ENCODE data around the gene FILIP1. TPM values are rescaled to one million over a fixed set of nuclear protein-coding genes. Genes with fewer than 3 reads are reported as not detected.

FILIP1 gene
- 2.4 and 4.1 TPM in 2 replicates for total RNA-seq (2014; rRNA removed; shearing (Covaris generic))

- Histone ChIP-seq H3K4me1 (replicated peaks) (no peaks in the 10 kb centered on the region), H3K36me3 (no peaks in the 10 kb centered on the region), H3K27me3 (replicated peaks) (no peaks in the 10 kb centered on the region), H3K27ac (no peak within 1 kb of the TSS), H3K9me3 (replicated peaks) (no peaks in the 10 kb centered on the region), H3K4me3 (no peak within 1 kb of the TSS)
- DNase-seq (ENCODE audit: low read depth in 1 of 2, low spot score in 2 of 2), result peak in 1 of 2 experiments; percentile 7
These were observed at the start of gene FILIP1 for GRCh38 chr6:75493400-75494064. FILIP1 (minus strand) TSS chr6:75493800; CDS start chr6:75414972, 78,828 bp downstream.

- no peak overlapping the region for H3K4me3 ChIP-seq
- DNase-seq (ENCODE audit: low read depth in 1 of 2, low spot score in 2 of 2), result no peak
- H3K36me3 ChIP-seq, result no peaks in the 10 kb centered on the region
- no peaks in the 10 kb centered on the region for H3K9me3 ChIP-seq (replicated peaks)
- H3K4me1 ChIP-seq (replicated peaks), result no peaks in the 10 kb centered on the region
- H3K27ac ChIP-seq, result no peak overlapping the region
- no peaks in the 10 kb centered on the region for H3K27me3 ChIP-seq (replicated peaks)
These were observed 49.7 kb upstream of the FILIP1 start for GRCh38 chr6:75543311-75543710.

DNA sequence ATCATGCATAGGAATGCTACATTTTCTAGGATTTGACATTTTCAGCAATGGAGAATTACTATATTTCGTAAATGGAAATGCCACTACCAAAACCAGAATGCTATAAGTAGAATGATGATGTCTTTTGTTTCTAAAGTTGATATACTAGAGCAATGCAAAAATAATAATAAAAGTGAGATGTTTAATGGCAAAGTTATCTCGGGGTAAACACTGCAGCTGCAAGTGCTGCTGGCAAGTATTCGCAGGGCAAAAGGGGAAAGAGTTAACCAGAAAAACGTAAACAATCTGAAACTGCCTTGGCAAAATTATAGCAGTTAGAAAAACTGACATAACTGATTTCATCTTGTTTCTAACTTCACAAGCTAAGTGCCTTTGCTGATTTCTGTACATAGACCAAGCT, 45.5 kb upstream of the FILIP1 start:
- no peak for DNase-seq (ENCODE audit: low read depth in 1 of 2, low spot score in 2 of 2)
- Histone ChIP-seq H3K27ac (no peak overlapping the region), H3K9me3 (replicated peaks) (no peaks in the 10 kb centered on the region; the same call in 1 of the 2 replicates), H3K4me3 (no peak overlapping the region), H3K27me3 (replicated peaks) (no peaks in the 10 kb centered on the region), H3K36me3 (no peaks in the 10 kb centered on the region), H3K4me1 (replicated peaks) (no peaks in the 10 kb centered on the region)

- no peaks in the 10 kb centered on the region for H3K27me3 ChIP-seq (replicated peaks)
- peaks cover 29% of the 10 kb centered on the region for H3K4me1 ChIP-seq (replicated peaks)
- H3K4me3 ChIP-seq, result no peak overlapping the region
- DNase-seq (ENCODE audit: low read depth in 1 of 2, low spot score in 2 of 2), result peak; percentile 57 to 85
- no peaks in the 10 kb centered on the region for H3K36me3 ChIP-seq
- no peaks in the 10 kb centered on the region; the same call in 1 of the 2 replicates for H3K9me3 ChIP-seq (replicated peaks)
- no peak overlapping the region; the same call in 1 of the 2 replicates for H3K27ac ChIP-seq
These were observed 38.9 kb upstream of the FILIP1 start for GRCh38 chr6:75532521-75532920.

DNA sequence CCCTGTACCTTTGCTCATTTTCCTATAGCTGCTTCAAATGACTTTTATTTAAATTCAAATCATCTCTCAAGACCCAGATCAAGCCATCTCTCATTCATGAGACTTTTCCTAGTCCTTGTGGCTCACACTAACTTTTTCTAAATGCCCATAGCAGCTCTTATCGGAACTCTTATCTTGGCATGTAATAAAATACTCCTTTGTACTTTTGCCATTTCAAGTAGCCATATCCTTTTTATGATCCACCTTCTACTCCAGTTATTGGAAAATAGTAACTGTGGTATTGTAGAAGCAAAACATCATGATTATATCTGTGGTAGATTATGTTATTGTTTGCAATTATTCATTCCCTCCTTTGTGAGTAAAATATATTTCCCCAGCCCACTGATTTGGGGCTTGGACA, 37.6 kb upstream of the FILIP1 start:
- Histone ChIP-seq H3K4me1 (replicated peaks) (peaks cover 29% of the 10 kb centered on the region), H3K27ac (no peak overlapping the region), H3K36me3 (no peaks in the 10 kb centered on the region), H3K4me3 (no peak overlapping the region), H3K9me3 (replicated peaks) (no peaks in the 10 kb centered on the region; the same call in 1 of the 2 replicates), H3K27me3 (replicated peaks) (no peaks in the 10 kb centered on the region)
- no peak for DNase-seq (ENCODE audit: low read depth in 1 of 2, low spot score in 2 of 2)

GRCh38 chr6:75530696-75531095, 37.1 kb upstream of the FILIP1 start:
- H3K4me1 ChIP-seq (replicated peaks), result peaks cover 29% of the 10 kb centered on the region
- DNase-seq (ENCODE audit: low read depth in 1 of 2, low spot score in 2 of 2), result peak in 1 of 2 experiments; percentile 9

DNA sequence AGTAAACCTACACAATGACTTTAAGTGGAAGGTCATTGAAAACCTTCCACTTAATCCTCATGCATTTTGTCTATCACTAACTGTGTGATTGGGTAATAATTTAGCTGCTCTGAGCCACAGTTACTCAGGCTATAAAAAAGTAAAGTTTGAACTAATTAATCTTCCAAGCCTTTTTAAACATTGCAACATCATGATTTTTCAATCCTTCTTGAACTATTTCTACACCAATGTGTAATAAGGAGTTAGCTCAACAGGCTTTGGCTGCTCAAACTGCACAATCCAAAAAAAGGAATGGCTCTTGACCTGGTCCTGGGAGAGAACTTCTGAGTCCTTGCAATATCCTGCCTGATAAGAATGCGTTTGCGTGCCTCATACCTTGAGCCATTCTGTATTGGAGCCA, 34.8 kb upstream of the FILIP1 start:
- Histone ChIP-seq H3K9me3 (replicated peaks) (no peaks in the 10 kb centered on the region), H3K27me3 (replicated peaks) (no peaks in the 10 kb centered on the region), H3K27ac (no peak overlapping the region), H3K36me3 (no peaks in the 10 kb centered on the region), H3K4me1 (replicated peaks) (peaks cover 43% of the 10 kb centered on the region), H3K4me3 (no peak overlapping the region)
- no peak for DNase-seq (ENCODE audit: low read depth in 1 of 2, low spot score in 2 of 2)

More at GRCh38 chr6:75530696-75531095, 37.1 kb upstream of the FILIP1 start:
- no peaks in the 10 kb centered on the region for H3K27me3 ChIP-seq (replicated peaks)
- H3K9me3 ChIP-seq (replicated peaks), result no peaks in the 10 kb centered on the region; the same call in 1 of the 2 replicates
- H3K27ac ChIP-seq, result no peak overlapping the region
- H3K36me3 ChIP-seq, result no peaks in the 10 kb centered on the region
- H3K4me3 ChIP-seq, result no peak overlapping the region

- no peak overlapping the region for H3K27ac ChIP-seq
- DNase-seq (ENCODE audit: low read depth in 1 of 2, low spot score in 2 of 2), result peak; percentile 56 to 61
- H3K27me3 ChIP-seq (replicated peaks), result no peaks in the 10 kb centered on the region
These were observed 33.0 kb upstream of the FILIP1 start for GRCh38 chr6:75526502-75527127.

DNA sequence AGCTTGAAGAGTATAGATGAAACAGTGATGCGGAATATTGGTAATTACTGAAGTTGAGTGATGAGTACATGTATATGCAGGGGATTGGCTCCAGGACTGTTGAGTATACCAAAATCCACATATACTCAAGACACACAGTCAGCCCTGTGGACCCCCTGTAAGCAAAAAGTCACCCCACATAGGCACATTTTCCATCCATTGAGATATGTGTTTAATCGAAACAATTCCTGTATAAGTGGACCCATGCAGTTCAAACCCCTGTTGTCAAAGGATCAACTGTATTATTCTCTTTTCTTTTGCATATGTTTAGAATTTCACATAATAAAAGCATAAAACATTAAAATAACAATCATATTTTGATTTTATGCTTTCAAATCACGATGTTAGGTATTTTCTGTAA, 32.1 kb upstream of the FILIP1 start:
- Histone ChIP-seq H3K27ac (no peak overlapping the region), H3K4me1 (replicated peaks) (peaks cover 22% of the 10 kb centered on the region), H3K9me3 (replicated peaks) (no peaks in the 10 kb centered on the region), H3K36me3 (no peaks in the 10 kb centered on the region), H3K27me3 (replicated peaks) (no peaks in the 10 kb centered on the region), H3K4me3 (no peak overlapping the region)
- no peak for DNase-seq (ENCODE audit: low read depth in 1 of 2, low spot score in 2 of 2)

More at GRCh38 chr6:75526502-75527127, 33.0 kb upstream of the FILIP1 start:
- Histone ChIP-seq H3K4me1 (replicated peaks) (peaks cover 31% of the 10 kb centered on the region), H3K36me3 (no peaks in the 10 kb centered on the region), H3K4me3 (no peak overlapping the region), H3K9me3 (replicated peaks) (no peaks in the 10 kb centered on the region)

DNA sequence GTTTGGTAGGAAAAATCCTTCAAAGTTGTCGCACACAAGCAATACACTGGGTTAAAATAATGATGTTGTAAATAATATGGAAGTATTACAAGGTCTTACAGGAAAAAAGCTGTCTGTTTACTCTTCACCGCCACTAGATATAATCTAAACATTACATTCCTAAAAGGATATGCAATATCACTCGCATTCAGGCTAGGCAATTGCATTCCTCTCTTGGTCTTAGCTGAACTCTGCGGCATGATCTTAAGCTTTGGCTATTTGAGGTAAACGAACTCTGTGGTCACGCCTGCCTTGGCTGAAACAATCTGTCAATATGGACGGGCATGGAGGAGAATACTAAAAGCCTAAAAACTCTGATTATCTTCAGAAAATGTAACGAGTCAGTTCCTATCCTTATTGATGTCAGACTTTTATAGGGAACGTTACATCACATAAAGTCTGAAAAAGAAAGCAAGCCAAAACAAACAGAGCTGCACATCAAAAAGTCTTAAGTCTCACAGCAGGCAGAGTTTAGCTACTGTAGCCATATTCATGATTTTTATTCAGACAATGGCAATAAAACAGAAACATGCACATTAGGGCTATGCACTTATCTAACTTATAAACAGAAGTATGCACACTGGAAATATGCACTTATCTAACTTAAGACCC, 30.8 kb upstream of the FILIP1 start:
- peak; percentile 86 to 92 for DNase-seq (ENCODE audit: low read depth in 1 of 2, low spot score in 2 of 2)
- Histone ChIP-seq H3K27me3 (replicated peaks) (no peaks in the 10 kb centered on the region), H3K4me3 (peak overlapping the region; percentile 3; the same call in 1 of the 2 replicates), H3K9me3 (replicated peaks) (no peaks in the 10 kb centered on the region), H3K27ac (peak overlapping the region; percentile 70), H3K4me1 (replicated peaks) (peaks cover 17% of the 10 kb centered on the region), H3K36me3 (no peaks in the 10 kb centered on the region)

DNA sequence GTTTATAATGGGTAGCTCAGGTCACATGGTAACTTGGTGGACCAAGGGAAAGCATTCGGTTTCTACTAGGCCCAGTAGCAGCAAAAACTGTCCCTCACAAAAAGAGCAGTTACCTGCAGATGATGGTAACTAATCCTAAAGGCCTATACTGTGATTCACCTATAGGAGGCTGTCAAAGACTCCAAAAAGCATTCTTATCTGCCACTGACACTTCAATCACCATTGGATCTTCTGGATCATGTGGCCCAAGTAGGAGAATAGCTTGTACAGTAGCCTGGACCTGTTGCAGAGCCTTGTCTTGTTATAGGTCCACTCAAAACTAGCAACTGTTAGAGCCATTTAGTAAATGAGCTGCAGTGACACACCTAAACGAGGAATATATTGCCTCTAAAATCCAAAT, 23.2 kb upstream of the FILIP1 start:
- Histone ChIP-seq H3K36me3 (no peaks in the 10 kb centered on the region), H3K9me3 (replicated peaks) (no peaks in the 10 kb centered on the region), H3K4me3 (no peak overlapping the region), H3K27ac (no peak overlapping the region), H3K4me1 (replicated peaks) (no peaks in the 10 kb centered on the region), H3K27me3 (replicated peaks) (no peaks in the 10 kb centered on the region)
- DNase-seq (ENCODE audit: low read depth in 1 of 2, low spot score in 2 of 2), result no peak

GRCh38 chr6:75512591-75512990, 19.0 kb upstream of the FILIP1 start:
- no peak overlapping the region for H3K27ac ChIP-seq
- H3K9me3 ChIP-seq (replicated peaks), result 0 out of 2 replicates have a peak, but pooled peaks cover 3% of the 10 kb centered on the region
- no peaks in the 10 kb centered on the region for H3K27me3 ChIP-seq (replicated peaks)
- no peak overlapping the region for H3K4me3 ChIP-seq
- DNase-seq (ENCODE audit: low read depth in 1 of 2, low spot score in 2 of 2), result no peak
- H3K36me3 ChIP-seq, result no peaks in the 10 kb centered on the region
- no peaks in the 10 kb centered on the region for H3K4me1 ChIP-seq (replicated peaks)

DNA sequence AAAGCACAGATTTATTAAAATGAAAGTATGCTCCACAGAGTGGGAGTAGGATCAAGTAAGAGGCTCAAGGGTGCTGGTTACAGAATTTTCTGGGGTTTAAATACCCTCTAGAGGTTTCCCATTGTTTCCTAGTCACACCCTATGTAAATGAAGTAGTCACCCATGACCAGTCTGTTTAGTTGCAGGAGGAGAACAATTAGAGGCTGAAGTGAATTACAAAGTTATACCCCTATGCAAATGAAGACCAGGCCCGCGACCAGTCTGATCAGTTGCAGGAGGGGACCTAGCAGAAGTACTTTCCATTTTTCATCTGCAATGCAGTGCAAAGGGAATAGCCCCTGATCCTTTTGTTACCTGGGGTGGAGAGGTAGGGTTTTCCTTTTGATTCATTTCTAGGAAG, 11.8 kb upstream of the FILIP1 start:
- H3K4me1 ChIP-seq (replicated peaks), result no peaks in the 10 kb centered on the region
- H3K36me3 ChIP-seq, result no peaks in the 10 kb centered on the region
- DNase-seq (ENCODE audit: low read depth in 1 of 2, low spot score in 2 of 2), result no peak
- H3K27me3 ChIP-seq (replicated peaks), result no peaks in the 10 kb centered on the region
- H3K4me3 ChIP-seq, result no peak overlapping the region
- no peak overlapping the region for H3K27ac ChIP-seq
- 0 out of 2 replicates have a peak, but pooled peaks cover 3% of the 10 kb centered on the region for H3K9me3 ChIP-seq (replicated peaks)

All from SJSA1 (cell line).